GM12864 (cell line): Measurements from ENCODE around the gene OR52B2.
"Not testable (repeated sequence)": the region's sequence is repeated elsewhere in the genome, so short reads cannot be mapped to it uniquely, and the experiment has no call there.

Source experiments
- DNase-seq: peaks from one replicate; pipeline ENCODE4 v3.0.0-alpha.2; 2011; ENCODE audit warnings: low read depth
- H3K4me3 ChIP-seq: 2 replicates; pipeline ENCODE4 v1.5.1; 2011; ENCODE audit warnings: mild to moderate bottlenecking, low read depth, low read length, control low read depth
- CTCF ChIP-seq: IDR thresholded peaks from 2 replicates; pipeline ENCODE4 v1.5.1; 2011; ENCODE audit warnings: low read depth, mild to moderate bottlenecking, moderate library complexity, low read length, control low read depth, inconsistent platforms; ENCODE audit errors: missing control alignments

Gene OR52B2

GRCh38 chr11:6156628-6157359 lies 13.3 kb downstream of the OR52B2 start:
- no peak for TF ChIP-seq CTCF
- H3K4me3 ChIP-seq: no peak overlapping the region
- no peak for DNase-seq

GRCh38 chr11:6152126-6152525 lies 18.0 kb downstream of the OR52B2 start:
- DNase-seq: no peak

GRCh38 chr11:6151117-6151516 lies 19.0 kb downstream of the OR52B2 start:
- TF ChIP-seq CTCF: no peak
- DNase-seq: no peak

More at GRCh38 chr11:6152126-6152525, 18.0 kb downstream of the OR52B2 start:
- TF ChIP-seq CTCF: no peak
- H3K4me3 ChIP-seq: no peak overlapping the region

GRCh38 chr11:6143737-6144136 lies 26.4 kb downstream of the OR52B2 start:
- not testable (repeated sequence) for DNase-seq, H3K4me3 ChIP-seq

More at GRCh38 chr11:6151117-6151516, 19.0 kb downstream of the OR52B2 start:
- H3K4me3 ChIP-seq: no peak overlapping the region

- TF ChIP-seq CTCF: no peak
- DNase-seq: no peak
- H3K4me3 ChIP-seq: no peak overlapping the region
Observed at GRCh38 chr11:6142936-6143335, 27.2 kb downstream of the OR52B2 start.

- DNase-seq, H3K4me3 ChIP-seq: not testable (repeated sequence)
Observed at GRCh38 chr11:6135936-6136335, 34.2 kb downstream of the OR52B2 start.

- DNase-seq: no peak
- no peak for TF ChIP-seq CTCF
- H3K4me3 ChIP-seq: no peak overlapping the region
Observed at GRCh38 chr11:6132431-6132830, 37.7 kb downstream of the OR52B2 start.

- no peak overlapping the region for H3K4me3 ChIP-seq
Observed at GRCh38 chr11:6129635-6130034, 40.5 kb downstream of the OR52B2 start.

More at GRCh38 chr11:6129635-6130034, 40.5 kb downstream of the OR52B2 start:
- no peak for DNase-seq
- no peak for TF ChIP-seq CTCF
